HG02678 (cell line): ENCODE data around the gene WNT2B.

ENCODE experiments used
- ATAC-seq: cut with Tn5 transposase; IDR thresholded peaks from one replicate; pipeline ENCODE4 v1.9.1; 2021; ENCODE audit warnings: mild to moderate bottlenecking, moderate library complexity; ENCODE audit not compliant: unreplicated experiment

Gene WNT2B

DNA sequence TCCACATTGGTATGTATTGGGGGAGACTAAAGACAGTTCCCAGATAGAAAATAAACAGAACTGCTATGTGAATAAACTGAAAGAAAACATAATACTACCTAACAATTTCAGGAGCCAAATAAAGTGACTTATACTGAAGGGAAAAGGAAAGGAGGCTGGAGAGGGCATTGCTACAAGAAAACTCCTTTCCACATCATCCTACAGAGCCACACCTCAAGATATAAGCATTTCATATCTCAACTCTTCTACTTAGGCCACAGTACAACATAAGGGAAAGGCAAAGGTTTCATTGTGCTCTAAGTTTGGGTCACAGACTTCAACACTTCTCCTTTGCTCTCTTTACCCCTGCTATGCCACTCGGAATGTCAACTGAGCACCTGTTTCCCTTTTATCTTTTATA lies 55.3 kb downstream of the WNT2B start:
- ATAC-seq, result no peak

DNA sequence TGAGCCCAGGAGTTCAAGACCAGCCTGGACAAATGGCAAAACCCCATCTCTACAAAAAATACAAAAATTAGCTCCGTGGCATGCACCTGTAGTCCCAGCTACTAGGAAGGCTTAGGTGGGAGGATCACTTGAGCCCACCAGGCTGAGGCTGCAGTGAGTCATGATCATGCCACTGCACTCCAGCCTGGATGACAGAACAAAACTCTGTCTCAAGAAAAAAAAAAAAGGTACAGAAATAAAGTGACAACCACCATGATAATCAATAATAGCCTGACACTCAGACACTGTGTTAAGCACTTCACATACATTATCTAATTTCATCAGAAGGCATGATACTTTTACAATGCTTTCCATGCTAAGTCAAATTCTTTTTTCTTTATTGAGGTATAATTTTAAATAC lies 57.0 kb downstream of the WNT2B start:
- ATAC-seq, result no peak

DNA sequence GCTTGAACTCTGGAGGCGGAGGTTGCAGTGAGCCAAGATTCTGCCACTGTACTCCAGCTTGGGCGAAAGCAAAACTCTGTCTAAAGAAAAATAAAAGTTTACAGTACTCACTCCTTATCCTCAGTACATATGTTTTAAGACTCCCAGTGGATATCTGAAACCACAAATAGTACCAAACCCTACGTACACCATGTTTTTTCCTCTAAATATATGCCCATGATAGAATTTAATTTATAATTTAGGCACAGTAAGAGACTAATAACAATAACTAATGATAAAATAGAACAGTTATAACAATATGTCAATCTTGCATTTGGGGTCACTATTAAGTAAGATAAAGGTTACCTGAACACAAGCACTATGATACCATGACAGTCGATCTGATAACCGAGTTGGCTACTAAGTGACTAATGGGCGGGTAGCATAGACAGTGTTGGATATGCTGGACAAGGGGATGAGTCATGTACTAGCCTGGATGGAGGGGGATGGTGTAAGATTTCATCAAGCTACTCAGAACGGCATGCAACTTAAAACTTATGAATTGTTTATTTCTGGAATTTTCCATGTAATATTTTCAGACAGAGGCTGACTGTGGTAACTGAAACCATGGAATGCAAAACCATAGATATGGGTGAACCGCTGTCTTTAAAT lies 66.5 kb downstream of the WNT2B start:
- ATAC-seq, result no peak

DNA sequence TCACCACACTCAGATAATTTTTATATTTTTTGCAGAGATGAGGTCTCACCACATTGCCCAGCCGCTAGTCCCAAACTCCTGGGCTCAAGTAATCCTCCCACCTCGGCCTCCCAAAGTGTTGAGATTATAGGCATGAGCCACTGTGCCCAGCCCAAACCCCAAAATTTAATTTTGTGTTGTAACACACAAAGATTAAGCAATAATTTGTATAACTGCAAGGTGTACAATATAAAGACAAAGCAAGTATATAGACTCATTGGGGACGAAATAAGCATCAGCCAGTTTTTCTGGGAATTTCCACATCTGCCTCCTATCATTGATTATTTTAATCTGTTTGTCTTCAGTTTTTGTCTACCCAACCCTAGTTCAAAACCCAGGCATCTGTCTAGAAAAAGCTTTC lies 67.5 kb downstream of the WNT2B start:
- ATAC-seq, result no peak
